ENCODE results near the gene SEC23B.

GRCh38 chr20:18504479-18505060 is 3.2 kb upstream of the SEC23B start:
- TF ChIP-seq, protein P1, sequence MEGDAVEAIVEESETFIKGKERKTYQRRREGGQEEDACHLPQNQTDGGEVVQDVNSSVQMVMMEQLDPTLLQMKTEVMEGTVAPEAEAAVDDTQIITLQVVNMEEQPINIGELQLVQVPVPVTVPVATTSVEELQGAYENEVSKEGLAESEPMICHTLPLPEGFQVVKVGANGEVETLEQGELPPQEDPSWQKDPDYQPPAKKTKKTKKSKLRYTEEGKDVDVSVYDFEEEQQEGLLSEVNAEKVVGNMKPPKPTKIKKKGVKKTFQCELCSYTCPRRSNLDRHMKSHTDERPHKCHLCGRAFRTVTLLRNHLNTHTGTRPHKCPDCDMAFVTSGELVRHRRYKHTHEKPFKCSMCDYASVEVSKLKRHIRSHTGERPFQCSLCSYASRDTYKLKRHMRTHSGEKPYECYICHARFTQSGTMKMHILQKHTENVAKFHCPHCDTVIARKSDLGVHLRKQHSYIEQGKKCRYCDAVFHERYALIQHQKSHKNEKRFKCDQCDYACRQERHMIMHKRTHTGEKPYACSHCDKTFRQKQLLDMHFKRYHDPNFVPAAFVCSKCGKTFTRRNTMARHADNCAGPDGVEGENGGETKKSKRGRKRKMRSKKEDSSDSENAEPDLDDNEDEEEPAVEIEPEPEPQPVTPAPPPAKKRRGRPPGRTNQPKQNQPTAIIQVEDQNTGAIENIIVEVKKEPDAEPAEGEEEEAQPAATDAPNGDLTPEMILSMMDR (IDR thresholded peaks at IDR 0.05), result no peak
- TF ChIP-seq FOXJ3 (CRISPR knock-in tag; IDR thresholded peaks at IDR 0.05; ENCODE audit: borderline replicate concordance), result no peak
- TF ChIP-seq, protein P2, sequence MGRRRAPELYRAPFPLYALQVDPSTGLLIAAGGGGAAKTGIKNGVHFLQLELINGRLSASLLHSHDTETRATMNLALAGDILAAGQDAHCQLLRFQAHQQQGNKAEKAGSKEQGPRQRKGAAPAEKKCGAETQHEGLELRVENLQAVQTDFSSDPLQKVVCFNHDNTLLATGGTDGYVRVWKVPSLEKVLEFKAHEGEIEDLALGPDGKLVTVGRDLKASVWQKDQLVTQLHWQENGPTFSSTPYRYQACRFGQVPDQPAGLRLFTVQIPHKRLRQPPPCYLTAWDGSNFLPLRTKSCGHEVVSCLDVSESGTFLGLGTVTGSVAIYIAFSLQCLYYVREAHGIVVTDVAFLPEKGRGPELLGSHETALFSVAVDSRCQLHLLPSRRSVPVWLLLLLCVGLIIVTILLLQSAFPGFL (CRISPR knock-in tag; IDR thresholded peaks at IDR 0.05; ENCODE audit: borderline replicate concordance), result no peak
- no peak for TF ChIP-seq MAX (CRISPR knock-in tag; IDR thresholded peaks at IDR 0.05)
- no peak for TF ChIP-seq SMAD3 (CRISPR knock-in tag; IDR thresholded peaks at IDR 0.05; ENCODE audit: borderline replicate concordance)
- no peak for TF ChIP-seq TCF7 (CRISPR knock-in tag; IDR thresholded peaks at IDR 0.05; ENCODE audit: low read depth)
- TF ChIP-seq RELA (CRISPR knock-in tag; IDR thresholded peaks at IDR 0.05; ENCODE audit: borderline replicate concordance), result no peak
- no peak for TF ChIP-seq ZNF281 (CRISPR knock-in tag; IDR thresholded peaks at IDR 0.05)
- TF ChIP-seq ZNF121 (CRISPR knock-in tag; IDR thresholded peaks at IDR 0.05), result no peak
- no peak for TF ChIP-seq ELF4 (CRISPR knock-in tag; IDR thresholded peaks at IDR 0.05; ENCODE audit: low read depth)
- TF ChIP-seq ZNF416 (CRISPR knock-in tag; IDR thresholded peaks at IDR 0.05), result no peak
- TF ChIP-seq ZNF423 (CRISPR knock-in tag; IDR thresholded peaks at IDR 0.05), result no peak
- TF ChIP-seq CBFB (CRISPR knock-in tag; IDR thresholded peaks at IDR 0.05; ENCODE audit: low read depth), result no peak
- TF ChIP-seq JUN (CRISPR knock-in tag; IDR thresholded peaks at IDR 0.05), result no peak

All from WTC11 (cell line).